Embryonic facial prominence (tissue), 1 donor: ENCODE measurements around the gene WDPCP.
A peak's percentile ranks its signal among the peaks of the same experiment; 100 is the strongest.
"Not testable (repeated sequence)": the region's sequence is repeated elsewhere in the genome, so short reads cannot be mapped to it uniquely, and the experiment has no call there.

Experiments used
- DNase-seq: peaks from one replicate; pipeline ENCODE4 v3.0.0-alpha.2; 2016; ENCODE audit errors: extremely low spot score

WDPCP gene

GRCh38 chr2:63539416-63540162, 48.7 kb downstream of the WDPCP start:
- DNase-seq: no peak

- no peak for DNase-seq
Measured at GRCh38 chr2:63538390-63538789, 49.9 kb downstream of the WDPCP start.

GRCh38 chr2:63537306-63537705, 51.0 kb downstream of the WDPCP start:
- no peak for DNase-seq

GRCh38 chr2:63530704-63531279, 57.5 kb downstream of the WDPCP start:
- DNase-seq: no peak

GRCh38 chr2:63525905-63526304, 62.4 kb downstream of the WDPCP start:
- no peak for DNase-seq

- DNase-seq: no peak
Measured at GRCh38 chr2:63522950-63523349, 65.3 kb downstream of the WDPCP start.

- DNase-seq: no peak
Measured at GRCh38 chr2:63520793-63521192, 67.5 kb downstream of the WDPCP start.

- no peak for DNase-seq
Measured at GRCh38 chr2:63514781-63515180, 73.5 kb downstream of the WDPCP start.

GRCh38 chr2:63514237-63514716, 74.0 kb downstream of the WDPCP start:
- no peak for DNase-seq

GRCh38 chr2:63506320-63506719, 82.0 kb downstream of the WDPCP start:
- DNase-seq: no peak

- no peak for DNase-seq
Measured at GRCh38 chr2:63503818-63504217, 84.5 kb downstream of the WDPCP start.

GRCh38 chr2:63500398-63500797, 87.9 kb downstream of the WDPCP start:
- DNase-seq: no peak

- no peak for DNase-seq
Measured at GRCh38 chr2:63497576-63497975, 90.7 kb downstream of the WDPCP start.

- no peak for DNase-seq
Measured at GRCh38 chr2:63494968-63495367, 93.3 kb downstream of the WDPCP start.

- DNase-seq: no peak
Measured at GRCh38 chr2:63494100-63494499, 94.2 kb downstream of the WDPCP start.

GRCh38 chr2:63488118-63488713, 100.1 kb downstream of the WDPCP start:
- DNase-seq: peak; percentile 41

- DNase-seq: no peak
Measured at GRCh38 chr2:63486861-63487290, 101.4 kb downstream of the WDPCP start.

- DNase-seq: no peak
Measured at GRCh38 chr2:63484901-63485300, 103.4 kb downstream of the WDPCP start.

- no peak for DNase-seq
Measured at GRCh38 chr2:63484481-63484880, 103.8 kb downstream of the WDPCP start.

- DNase-seq: no peak
Measured at GRCh38 chr2:63477686-63478085, 110.6 kb downstream of the WDPCP start.

GRCh38 chr2:63469313-63469712, 119.0 kb downstream of the WDPCP start:
- not testable (repeated sequence) for DNase-seq

- no peak for DNase-seq
Measured at GRCh38 chr2:63465633-63466032, 122.6 kb downstream of the WDPCP start.

- DNase-seq: no peak
Measured at GRCh38 chr2:63463142-63463541, 125.1 kb downstream of the WDPCP start.
